ENCODE measurements around the gene NECTIN1.

GRCh38 chr11:119745776-119746535 lies 17.0 kb upstream of the NECTIN1 start:
- TF ChIP-seq POLR2AphosphoS5 (IDR thresholded peaks at IDR 0.05; ENCODE audit: borderline replicate concordance, low read depth, low read length), result no peak
- no peak for TF ChIP-seq EZH2 (IDR thresholded peaks at IDR 0.05)
- no peak for TF ChIP-seq FOXP2 (optimal IDR thresholded peaks at IDR 0.05; ENCODE audit: control extremely low read depth, extremely low read length, insufficient read depth)

All from SK-N-MC (cell line).